H1 (cell line): ENCODE results near the gene PDE1A. TPM values are rescaled to one million over a fixed set of nuclear protein-coding genes. Genes with fewer than 3 reads are reported as not detected.

ENCODE experiments used
- CTCF ChIA-PET: fragments of 300-600 bp; sonication (Branson Sonifier 250); formaldehyde crosslinking; loops from one replicate; lab custom pipeline; 2021; ENCODE audit not compliant: partially characterized antibody; lab: Charles Lee
- POLR2A ChIA-PET: fragments of 300-600 bp; sonication (Branson Sonifier 250); formaldehyde crosslinking; loops from one replicate; lab custom pipeline; 2021; ENCODE audit warnings: inconsistent platforms; ENCODE audit not compliant: partially characterized antibody; lab: Charles Lee
- DNase-seq, 2 experiments: peaks; one replicate each; pipeline versions ENCODE4 v3.0.0 to v3.0.0-alpha.2; 2010 to 2022; ENCODE audit warnings: low spot score in 2 of 2, low read depth in 1 of 2, mixed read lengths in 1 of 2
- FAIRE-seq: peaks from 2 replicates; lab custom pipeline; 2011; peaks lifted over from hg19 to GRCh38; lab: Jason Lieb, UNC
- H2AFZ ChIP-seq: 2 replicates; pipeline ENCODE4 v1.8.1; 2012; ENCODE audit warnings: low read length, inconsistent platforms
- H2AK5ac ChIP-seq: 2 replicates; pipeline ENCODE4 v1.6.1; 2013; ENCODE audit warnings: low read depth, low read length
- H2BK120ac ChIP-seq: replicated peaks from 2 replicates; pipeline ENCODE3; 2013; ENCODE audit warnings: low read depth, low read length, inconsistent platforms
- H2BK12ac ChIP-seq: 2 replicates; pipeline ENCODE4 v1.6.1; 2013; ENCODE audit warnings: low read depth, low read length
- H2BK15ac ChIP-seq: 2 replicates; pipeline ENCODE4 v1.6.1; 2013; ENCODE audit warnings: low read length
- H2BK20ac ChIP-seq: 2 replicates; pipeline ENCODE4 v1.6.1; 2013; ENCODE audit warnings: low read length
- H2BK5ac ChIP-seq: 2 replicates; pipeline ENCODE4 v1.6.1; 2013; ENCODE audit warnings: low read depth, low read length
- H3K14ac ChIP-seq: 2 replicates; pipeline ENCODE4 v1.6.1; 2013; ENCODE audit warnings: inconsistent platforms; ENCODE audit not compliant: insufficient read length
- H3K18ac ChIP-seq: 2 replicates; pipeline ENCODE4 v1.6.1; 2013; ENCODE audit warnings: low read length; ENCODE audit errors: extremely low read depth
- H3K23ac ChIP-seq: 2 replicates; pipeline ENCODE4 v1.6.1; 2013; ENCODE audit warnings: inconsistent platforms; ENCODE audit not compliant: insufficient read length
- H3K23me2 ChIP-seq: 2 replicates; pipeline ENCODE4 v1.6.1; 2013; ENCODE audit warnings: low read depth, low read length
- H3K27ac ChIP-seq: 2 replicates; pipeline ENCODE4 v1.6.1; 2011; ENCODE audit warnings: low read depth, low read length, inconsistent platforms
- H3K27me3 ChIP-seq, 4 experiments: replicated peaks in 1 of 4; 1 replicate in 1 of 4; 2 replicates in 3 of 4; pipeline versions ENCODE4 v1.6.1 to v1.8.1; 2011 to 2013; ENCODE audit warnings: low read length in 3 of 4, mild to moderate bottlenecking in 3 of 4, inconsistent platforms in 2 of 4, mixed read lengths in 2 of 4, moderate library complexity in 1 of 4; ENCODE audit not compliant: control insufficient read depth in 3 of 4, insufficient read depth in 3 of 4; ENCODE audit errors: extremely low read depth in 1 of 4
- H3K36me3 ChIP-seq, 4 experiments: 2 replicates each; pipeline versions ENCODE4 v1.6.1 to v1.8.1; 2011 to 2013; ENCODE audit warnings: mild to moderate bottlenecking in 4 of 4, low read length in 3 of 4, moderate library complexity in 2 of 4, control low read depth in 1 of 4, inconsistent platforms in 1 of 4; ENCODE audit not compliant: insufficient read depth in 4 of 4, control insufficient read depth in 2 of 4
- H3K4ac ChIP-seq: replicated peaks from 2 replicates; pipeline ENCODE3; 2013; ENCODE audit warnings: low read length, low read depth, mixed read lengths, inconsistent platforms; ENCODE audit not compliant: insufficient read length
- H3K4me1 ChIP-seq, 4 experiments: replicated peaks in 1 of 4; 1 replicate in 1 of 4; 2 replicates in 3 of 4; pipeline versions ENCODE4 v1.6.1 to v1.8.1; 2011 to 2013; ENCODE audit warnings: low read length in 3 of 4, inconsistent platforms in 2 of 4, mixed read lengths in 1 of 4; ENCODE audit not compliant: insufficient read depth in 4 of 4, control insufficient read depth in 3 of 4
- H3K4me2 ChIP-seq, 2 experiments: 2 replicates each; pipeline versions ENCODE4 v1.6.1 to v1.8.1; 2011 to 2013; ENCODE audit warnings: low read depth in 2 of 2, low read length in 2 of 2, control low read depth in 1 of 2, inconsistent platforms in 1 of 2, mild to moderate bottlenecking in 1 of 2; ENCODE audit not compliant: insufficient read depth in 1 of 2
- H3K4me3 ChIP-seq, 4 experiments: fragments of 200-600, 300-600 bp in 1 of 4; sonication (generic), shearing (Covaris generic), sonication (Bioruptor Twin) in 1 of 4; 2 replicates each; pipeline versions ENCODE4 v1.5.1 to v1.8.1; 2011 to 2016; ENCODE audit warnings: low read length in 4 of 4, low read depth in 3 of 4, control low read depth in 2 of 4, inconsistent platforms in 2 of 4, mild to moderate bottlenecking in 2 of 4, mixed read lengths in 1 of 4, moderate library complexity in 1 of 4; ENCODE audit not compliant: insufficient read depth in 2 of 4; ENCODE audit errors: extremely low read depth in 1 of 4
- H3K56ac ChIP-seq: replicated peaks from 2 replicates; pipeline ENCODE3; 2013; ENCODE audit warnings: low read depth, mild to moderate bottlenecking, mixed read lengths, low read length, inconsistent platforms; ENCODE audit not compliant: insufficient read length
- H3K79me1 ChIP-seq: 2 replicates; pipeline ENCODE4 v1.6.1; 2013; ENCODE audit warnings: low read depth, low read length, control low read depth
- H3K79me2 ChIP-seq, 2 experiments: 2 replicates each; pipeline versions ENCODE4 v1.6.1 to v1.8.1; 2012 to 2013; ENCODE audit warnings: low read length in 2 of 2, mild to moderate bottlenecking in 2 of 2, inconsistent platforms in 1 of 2; ENCODE audit not compliant: insufficient read depth in 2 of 2, control insufficient read depth in 1 of 2
- H3K9ac ChIP-seq, 4 experiments: replicated peaks in 1 of 4; 1 replicate in 1 of 4; 2 replicates in 3 of 4; pipeline versions ENCODE4 v1.6.1 to v1.8.1; 2011 to 2013; ENCODE audit warnings: low read depth in 3 of 4, low read length in 3 of 4, control low read depth in 2 of 4, mild to moderate bottlenecking in 2 of 4, moderate library complexity in 2 of 4, inconsistent platforms in 1 of 4; ENCODE audit errors: extremely low read depth in 1 of 4
- H3K9me3 ChIP-seq, 2 experiments: 2 replicates each; pipeline versions ENCODE4 v1.6.1 to v1.8.1; 2012 to 2013; ENCODE audit warnings: mild to moderate bottlenecking in 2 of 2, moderate library complexity in 2 of 2, control low read depth in 1 of 2, inconsistent platforms in 1 of 2, low read depth in 1 of 2, low read length in 1 of 2, mixed read lengths in 1 of 2; ENCODE audit not compliant: insufficient read depth in 2 of 2
- H4K20me1 ChIP-seq, 2 experiments: replicated peaks in 1 of 2; 2 replicates each; pipeline versions ENCODE3 to v1.8.1; 2011 to 2013; ENCODE audit warnings: inconsistent platforms in 2 of 2, low read length in 2 of 2, mild to moderate bottlenecking in 1 of 2; ENCODE audit not compliant: insufficient read depth in 2 of 2, control insufficient read depth in 1 of 2
- H4K5ac ChIP-seq: 2 replicates; pipeline ENCODE4 v1.6.1; 2013; ENCODE audit warnings: low read length, low read depth, mixed read lengths, inconsistent platforms; ENCODE audit not compliant: insufficient read length
- H4K8ac ChIP-seq: 2 replicates; pipeline ENCODE4 v1.8.0; 2013; ENCODE audit warnings: mild to moderate bottlenecking, moderate library complexity, low read length, inconsistent platforms; ENCODE audit not compliant: insufficient read depth; ENCODE audit errors: extremely low read depth
- H4K91ac ChIP-seq: replicated peaks from 2 replicates; pipeline ENCODE3; 2013; ENCODE audit warnings: low read length, mixed read lengths, inconsistent platforms; ENCODE audit not compliant: insufficient read length
- BACH1 ChIP-seq: IDR thresholded peaks from 2 replicates; pipeline ENCODE4 v1.6.1; 2012; ENCODE audit warnings: low read length, improper control_type of control experiment
- BRCA1 ChIP-seq: IDR thresholded peaks from 2 replicates; pipeline ENCODE4 v1.6.1; 2012; ENCODE audit warnings: low read depth, low read length, improper control_type of control experiment
- CREB1 ChIP-seq: IDR thresholded peaks from 2 replicates; pipeline ENCODE4 v1.6.1; 2012; ENCODE audit warnings: inconsistent platforms
- CTBP2 ChIP-seq: IDR thresholded peaks from 2 replicates; pipeline ENCODE4 v1.7.0; 2011; ENCODE audit warnings: borderline replicate concordance, mild to moderate bottlenecking, moderate library complexity, mixed read lengths, low read length; ENCODE audit not compliant: insufficient read depth, insufficient read length
- EZH2 ChIP-seq: fragments of 200-600 bp; sonication (generic); IDR thresholded peaks from 2 replicates; pipeline ENCODE4 v1.7.1; 2012; ENCODE audit warnings: low read depth, mild to moderate bottlenecking, moderate library complexity, low read length, inconsistent platforms; ENCODE audit not compliant: severe bottlenecking
- HDAC2 ChIP-seq, 2 experiments: fragments of 300-600 bp in 1 of 2; sonication (generic) in 1 of 2; IDR thresholded peaks; 2 replicates each; pipeline ENCODE4 v1.6.1; 2011 to 2012; ENCODE audit warnings: low read depth in 2 of 2, low read length in 2 of 2, mild to moderate bottlenecking in 2 of 2, moderate library complexity in 2 of 2, borderline replicate concordance in 1 of 2, inconsistent platforms in 1 of 2
- NANOG ChIP-seq: IDR thresholded peaks from 2 replicates; pipeline ENCODE4 v1.6.1; 2011; ENCODE audit warnings: low read length, low read depth, mild to moderate bottlenecking, inconsistent platforms; ENCODE audit not compliant: insufficient read depth, poor library complexity, severe bottlenecking
- SIX5 ChIP-seq: IDR thresholded peaks from 2 replicates; pipeline ENCODE4 v1.6.1; 2011; ENCODE audit warnings: mild to moderate bottlenecking, low read depth, low read length
- WGBS, 2 experiments: shearing (Covaris generic) in 1 of 2; methylation state at CpG; one replicate each; pipeline versions ENCODE4 v1.1.6 to v1.1.7; 2013 to 2015; ENCODE audit warnings: low lambda C conversion rate in 2 of 2, mixed read lengths in 2 of 2, inconsistent platforms in 1 of 2, low coverage in 1 of 2, missing lambda C conversion rate in 1 of 2; ENCODE audit not compliant: insufficient replicate concordance in 2 of 2, insufficient coverage in 1 of 2, insufficient read length in 1 of 2; ENCODE audit errors: extremely low coverage in 1 of 2, missing lambda C conversion rate in 1 of 2; 5-methylcytosine and 5-hydroxymethylcytosine counted together
- polyA plus RNA-seq, 7 experiments: library from polyadenylated mRNA; depleted of rRNA in 3 of 7; stranded (reverse) in 5 of 7; unstranded in 2 of 7; fragments of >200 nt in 5 of 7; fragments of 200-250 nt in 2 of 7; gene quantifications; 1 replicate in 5 of 7; 2 replicates in 1 of 7; 4 replicates in 1 of 7; pipeline versions ENCODE4 v1.2.1 to v1.2.3, GENCODE V29; 2011 to 2013; ENCODE audit warnings: missing spikeins in 2 of 7, mixed read lengths in 2 of 7
- total RNA-seq: library from RNA; stranded (reverse); fragmentation: NEBNext Ultra II Directional; extraction: Animal tissue kit (Norgen Biotek cat#: 25700); gene quantifications from 2 replicates; pipeline ENCODE4 v1.2.1, GENCODE V29; 2021

Gene PDE1A
- total and polyA plus RNA-seq, 2 of the 8 experiments (the other 6 are each of a cell fraction or from before 2014, with no cell fraction given), result 0.34 TPM; not detected in 1

GRCh38 chr2:182097571-182098164 lies 329.2 kb downstream of the PDE1A start:
- H3K18ac ChIP-seq, result no peak overlapping the region
- no peak overlapping the region for H2AFZ ChIP-seq
- H3K23me2 ChIP-seq, result no peaks in the 10 kb centered on the region
- H4K20me1 ChIP-seq, result no peaks in the 10 kb centered on the region
- H3K4ac ChIP-seq, result no peak overlapping the region
- H4K8ac ChIP-seq, result no peak overlapping the region
- no peak overlapping the region for H2BK15ac ChIP-seq
- no peaks in the 10 kb centered on the region for H3K9me3 ChIP-seq
- ChIA-PET CTCF (interaction anchor here (1.6 to 1.8 kb wide), 3 partner anchors 15 to 21 kb away, joined by 4 to 5 read pairs (median 5); no protein-coding TSS in a partner anchor), POLR2A (no interaction called here)
- H3K36me3 ChIP-seq, result no peaks in the 10 kb centered on the region
- H3K27me3 ChIP-seq, result no peaks in the 10 kb centered on the region
- no peak overlapping the region for H3K4me2 ChIP-seq
- no peak overlapping the region for H3K9ac ChIP-seq
- no peak overlapping the region for H3K56ac ChIP-seq
- TF ChIP-seq SIX5, result no peak
- TF ChIP-seq BRCA1, result no peak
- no peak for TF ChIP-seq NANOG
- no peak for TF ChIP-seq CTBP2
- no peak for TF ChIP-seq CREB1
- no peak for TF ChIP-seq EZH2
- TF ChIP-seq BACH1, result no peak
- no peak for TF ChIP-seq HDAC2 (IDR thresholded peaks at IDR 0.05; ENCODE audit: borderline replicate concordance in 1 of 2, low read depth in 2 of 2, low read length in 2 of 2)
- no peaks in the 10 kb centered on the region for H3K79me2 ChIP-seq
- H3K4me3 ChIP-seq, result no peak overlapping the region
- H2AK5ac ChIP-seq, result no peak overlapping the region
- no peak overlapping the region for H2BK12ac ChIP-seq
- no peak overlapping the region for H3K14ac ChIP-seq
- no peak overlapping the region for H3K27ac ChIP-seq
- DNase-seq, result no peak
- H3K79me1 ChIP-seq, result no peaks in the 10 kb centered on the region
- H3K23ac ChIP-seq, result no peak overlapping the region
- H4K91ac ChIP-seq, result no peak overlapping the region
- H2BK5ac ChIP-seq, result no peak overlapping the region
- no peak overlapping the region for H2BK20ac ChIP-seq
- no peak overlapping the region for H4K5ac ChIP-seq
- FAIRE-seq, result no peak
- 91% methylated on average over 2 of the region's 2 CpGs; no CpG with 5 or more reads in 1 of the 2 experiments for WGBS, 2 experiments
- H2BK120ac ChIP-seq, result no peak overlapping the region
- H3K4me1 ChIP-seq, result peaks cover 0 to 2% (median 0%) of the 10 kb centered on the region in 4 experiments; a peak in 1 of 7 replicates
